HepG2 (cell line): ENCODE measurements around the gene HAT1. TPM values are rescaled to one million over a fixed set of nuclear protein-coding genes. Genes with fewer than 3 reads are reported as not detected.

ENCODE experiments used
- AKNA ChIP-seq: sonication (generic); formaldehyde crosslinking; IDR thresholded peaks from 2 replicates; pipeline ENCODE4 v1.4.0; 2020; ENCODE audit warnings: missing genetic modification reagents, borderline replicate concordance
- KMT2B ChIP-seq: IDR thresholded peaks from 2 replicates; pipeline ENCODE4 v1.6.1; 2016; ENCODE audit warnings: missing genetic modification reagents, missing compliant biosample characterization
- NFAT5 ChIP-seq: sonication (generic); formaldehyde crosslinking; IDR thresholded peaks from 2 replicates; pipeline ENCODE4 v1.4.0; 2020; ENCODE audit warnings: missing genetic modification reagents
- SMAD1 ChIP-seq: sonication (generic); formaldehyde crosslinking; IDR thresholded peaks from 2 replicates; pipeline ENCODE4 v1.4.0; 2020; ENCODE audit warnings: missing genetic modification reagents, low read depth, mild to moderate bottlenecking, borderline replicate concordance
- TAF15 ChIP-seq: fragments of 200-400 bp; formaldehyde crosslinking; IDR thresholded peaks from one replicate; pipeline ENCODE4 v1.6.1; 2018; ENCODE audit warnings: mild to moderate bottlenecking, low read depth, low read length; ENCODE audit not compliant: poor library complexity, severe bottlenecking
- THAP9 ChIP-seq: sonication (generic); formaldehyde crosslinking; IDR thresholded peaks from 2 replicates; pipeline ENCODE4; 2020; ENCODE audit warnings: missing genetic modification reagents, mild to moderate bottlenecking, borderline replicate concordance
- ZNF253 ChIP-seq: sonication (generic); formaldehyde crosslinking; IDR thresholded peaks from 2 replicates; pipeline ENCODE4 v1.8.0; 2022; ENCODE audit warnings: mild to moderate bottlenecking, missing genetic modification reagents, borderline replicate concordance
- ZNF496 ChIP-seq: sonication (generic); formaldehyde crosslinking; IDR thresholded peaks from 2 replicates; pipeline ENCODE4 v1.8.1; 2023; ENCODE audit warnings: mild to moderate bottlenecking, moderate library complexity, missing genetic modification reagents; ENCODE audit not compliant: insufficient replicate concordance
- ZNF501 ChIP-seq: sonication (generic); formaldehyde crosslinking; IDR thresholded peaks from 2 replicates; pipeline ENCODE4 v1.5.1; 2020; ENCODE audit warnings: mild to moderate bottlenecking, moderate library complexity, missing genetic modification reagents
- polyA plus RNA-seq, 8 experiments: library from polyadenylated mRNA; depleted of rRNA in 3 of 8; stranded (reverse) in 7 of 8; unstranded in 1 of 8; fragments of >200 nt; fragmentation: Illumina TruSeq in 4 of 8; extraction: Trizol in 4 of 8; gene quantifications; 2 replicates each; pipeline versions ENCODE4 v1.2.1 to v1.2.3, GENCODE V29; 2011 to 2016; ENCODE audit warnings: low read depth in 4 of 8, missing spikeins in 1 of 8, mixed read lengths in 1 of 8; ENCODE audit not compliant: insufficient read depth in 1 of 8
- total RNA-seq, 5 experiments: library from RNA; depleted of rRNA; stranded (reverse); fragments of >200 nt; fragmentation: Illumina TruSeq; extraction: Trizol; gene quantifications; 2 replicates each; pipeline ENCODE4 v1.2.3, GENCODE V29; 2016; ENCODE audit warnings: low read depth in 1 of 5

Gene HAT1
- total and polyA plus RNA-seq, 2 of the 13 experiments (the other 11 are each of a cell fraction or from before 2014, with no cell fraction given) = 45.4 to 119 TPM

- TF ChIP-seq NFAT5 (CRISPR knock-in tag) = peak; percentile 94
- peak; percentile 27; the same call in 1 of the 2 replicates for TF ChIP-seq AKNA (CRISPR knock-in tag)
- no peak for TF ChIP-seq ZNF496 (CRISPR knock-in tag)
- peak; percentile 98 for TF ChIP-seq ZNF253 (CRISPR knock-in tag)
- TF ChIP-seq SMAD1 (CRISPR knock-in tag) = peak; percentile 98; the same call in 1 of the 2 replicates
- TF ChIP-seq THAP9 (CRISPR knock-in tag) = peak; percentile 91
- peak; percentile 96 for TF ChIP-seq ZNF501 (CRISPR knock-in tag)
- TF ChIP-seq KMT2B (CRISPR knock-in tag) = peak; percentile 98
- no peak for TF ChIP-seq TAF15
Measured at GRCh38 chr2:171999604-172000469, 77.6 kb downstream of the HAT1 start, which contains the start of gene METAP1D (continued).
